LNCAP (cell line): Measurements from ENCODE around the gene CAMK1G.

ENCODE experiments used
- CTCF ChIP-seq: fragments of 450-650 bp; IDR thresholded peaks from 2 replicates; pipeline ENCODE4 v1.5.1; 2017; ENCODE audit warnings: mild to moderate bottlenecking

Gene CAMK1G

GRCh38 chr1:209612646-209613399 lies 29.3 kb downstream of the CAMK1G start:
- TF ChIP-seq CTCF, result no peak

- TF ChIP-seq CTCF, result no peak
Measured at GRCh38 chr1:209613400-209614150, 30.1 kb downstream of the CAMK1G start.

GRCh38 chr1:209614151-209614420 lies 30.6 kb downstream of the CAMK1G start:
- TF ChIP-seq CTCF, result no peak

GRCh38 chr1:209614906-209615305 lies 31.4 kb downstream of the CAMK1G start:
- no peak for TF ChIP-seq CTCF

GRCh38 chr1:209616366-209617046 lies 33.0 kb downstream of the CAMK1G start:
- no peak for TF ChIP-seq CTCF

- no peak for TF ChIP-seq CTCF
Measured at GRCh38 chr1:209617047-209617673, 33.6 kb downstream of the CAMK1G start.

GRCh38 chr1:209617755-209618154 lies 34.2 kb downstream of the CAMK1G start:
- TF ChIP-seq CTCF, result no peak
